H1 (cell line): ENCODE data around the gene OPCML. TPM values are rescaled to one million over a fixed set of nuclear protein-coding genes. Genes with fewer than 3 reads are reported as not detected.

Experiments used
- CTCF ChIA-PET: fragments of 300-600 bp; sonication (Branson Sonifier 250); formaldehyde crosslinking; loops from one replicate; lab custom pipeline; 2021; ENCODE audit not compliant: partially characterized antibody; lab: Charles Lee
- POLR2A ChIA-PET: fragments of 300-600 bp; sonication (Branson Sonifier 250); formaldehyde crosslinking; loops from one replicate; lab custom pipeline; 2021; ENCODE audit warnings: inconsistent platforms; ENCODE audit not compliant: partially characterized antibody; lab: Charles Lee
- DNase-seq, 2 experiments: peaks; one replicate each; pipeline versions ENCODE4 v3.0.0 to v3.0.0-alpha.2; 2010 to 2022; ENCODE audit warnings: low spot score in 2 of 2, low read depth in 1 of 2, mixed read lengths in 1 of 2
- FAIRE-seq: peaks from 2 replicates; lab custom pipeline; 2011; peaks lifted over from hg19 to GRCh38; lab: Jason Lieb, UNC
- H2AFZ ChIP-seq: 2 replicates; pipeline ENCODE4 v1.8.1; 2012; ENCODE audit warnings: low read length, inconsistent platforms
- H2AK5ac ChIP-seq: 2 replicates; pipeline ENCODE4 v1.6.1; 2013; ENCODE audit warnings: low read depth, low read length
- H2BK120ac ChIP-seq: replicated peaks from 2 replicates; pipeline ENCODE3; 2013; ENCODE audit warnings: low read depth, low read length, inconsistent platforms
- H2BK12ac ChIP-seq: 2 replicates; pipeline ENCODE4 v1.6.1; 2013; ENCODE audit warnings: low read depth, low read length
- H2BK15ac ChIP-seq: 2 replicates; pipeline ENCODE4 v1.6.1; 2013; ENCODE audit warnings: low read length
- H2BK20ac ChIP-seq: 2 replicates; pipeline ENCODE4 v1.6.1; 2013; ENCODE audit warnings: low read length
- H2BK5ac ChIP-seq: 2 replicates; pipeline ENCODE4 v1.6.1; 2013; ENCODE audit warnings: low read depth, low read length
- H3K14ac ChIP-seq: 2 replicates; pipeline ENCODE4 v1.6.1; 2013; ENCODE audit warnings: inconsistent platforms; ENCODE audit not compliant: insufficient read length
- H3K18ac ChIP-seq: 2 replicates; pipeline ENCODE4 v1.6.1; 2013; ENCODE audit warnings: low read length; ENCODE audit errors: extremely low read depth
- H3K23ac ChIP-seq: 2 replicates; pipeline ENCODE4 v1.6.1; 2013; ENCODE audit warnings: inconsistent platforms; ENCODE audit not compliant: insufficient read length
- H3K23me2 ChIP-seq: 2 replicates; pipeline ENCODE4 v1.6.1; 2013; ENCODE audit warnings: low read depth, low read length
- H3K27ac ChIP-seq: 2 replicates; pipeline ENCODE4 v1.6.1; 2011; ENCODE audit warnings: low read depth, low read length, inconsistent platforms
- H3K27me3 ChIP-seq, 4 experiments: replicated peaks in 1 of 4; 1 replicate in 1 of 4; 2 replicates in 3 of 4; pipeline versions ENCODE4 v1.6.1 to v1.8.1; 2011 to 2013; ENCODE audit warnings: low read length in 3 of 4, mild to moderate bottlenecking in 3 of 4, inconsistent platforms in 2 of 4, mixed read lengths in 2 of 4, moderate library complexity in 1 of 4; ENCODE audit not compliant: control insufficient read depth in 3 of 4, insufficient read depth in 3 of 4; ENCODE audit errors: extremely low read depth in 1 of 4
- H3K36me3 ChIP-seq, 4 experiments: 2 replicates each; pipeline versions ENCODE4 v1.6.1 to v1.8.1; 2011 to 2013; ENCODE audit warnings: mild to moderate bottlenecking in 4 of 4, low read length in 3 of 4, moderate library complexity in 2 of 4, control low read depth in 1 of 4, inconsistent platforms in 1 of 4; ENCODE audit not compliant: insufficient read depth in 4 of 4, control insufficient read depth in 2 of 4
- H3K4ac ChIP-seq: replicated peaks from 2 replicates; pipeline ENCODE3; 2013; ENCODE audit warnings: low read length, low read depth, mixed read lengths, inconsistent platforms; ENCODE audit not compliant: insufficient read length
- H3K4me1 ChIP-seq, 4 experiments: replicated peaks in 1 of 4; 1 replicate in 1 of 4; 2 replicates in 3 of 4; pipeline versions ENCODE4 v1.6.1 to v1.8.1; 2011 to 2013; ENCODE audit warnings: low read length in 3 of 4, inconsistent platforms in 2 of 4, mixed read lengths in 1 of 4; ENCODE audit not compliant: insufficient read depth in 4 of 4, control insufficient read depth in 3 of 4
- H3K4me2 ChIP-seq, 2 experiments: 2 replicates each; pipeline versions ENCODE4 v1.6.1 to v1.8.1; 2011 to 2013; ENCODE audit warnings: low read depth in 2 of 2, low read length in 2 of 2, control low read depth in 1 of 2, inconsistent platforms in 1 of 2, mild to moderate bottlenecking in 1 of 2; ENCODE audit not compliant: insufficient read depth in 1 of 2
- H3K4me3 ChIP-seq, 4 experiments: fragments of 200-600, 300-600 bp in 1 of 4; sonication (generic), shearing (Covaris generic), sonication (Bioruptor Twin) in 1 of 4; 2 replicates each; pipeline versions ENCODE4 v1.5.1 to v1.8.1; 2011 to 2016; ENCODE audit warnings: low read length in 4 of 4, low read depth in 3 of 4, control low read depth in 2 of 4, inconsistent platforms in 2 of 4, mild to moderate bottlenecking in 2 of 4, mixed read lengths in 1 of 4, moderate library complexity in 1 of 4; ENCODE audit not compliant: insufficient read depth in 2 of 4; ENCODE audit errors: extremely low read depth in 1 of 4
- H3K56ac ChIP-seq: replicated peaks from 2 replicates; pipeline ENCODE3; 2013; ENCODE audit warnings: low read depth, mild to moderate bottlenecking, mixed read lengths, low read length, inconsistent platforms; ENCODE audit not compliant: insufficient read length
- H3K79me1 ChIP-seq: 2 replicates; pipeline ENCODE4 v1.6.1; 2013; ENCODE audit warnings: low read depth, low read length, control low read depth
- H3K79me2 ChIP-seq, 2 experiments: 2 replicates each; pipeline versions ENCODE4 v1.6.1 to v1.8.1; 2012 to 2013; ENCODE audit warnings: low read length in 2 of 2, mild to moderate bottlenecking in 2 of 2, inconsistent platforms in 1 of 2; ENCODE audit not compliant: insufficient read depth in 2 of 2, control insufficient read depth in 1 of 2
- H3K9ac ChIP-seq, 4 experiments: replicated peaks in 1 of 4; 1 replicate in 1 of 4; 2 replicates in 3 of 4; pipeline versions ENCODE4 v1.6.1 to v1.8.1; 2011 to 2013; ENCODE audit warnings: low read depth in 3 of 4, low read length in 3 of 4, control low read depth in 2 of 4, mild to moderate bottlenecking in 2 of 4, moderate library complexity in 2 of 4, inconsistent platforms in 1 of 4; ENCODE audit errors: extremely low read depth in 1 of 4
- H3K9me3 ChIP-seq, 2 experiments: 2 replicates each; pipeline versions ENCODE4 v1.6.1 to v1.8.1; 2012 to 2013; ENCODE audit warnings: mild to moderate bottlenecking in 2 of 2, moderate library complexity in 2 of 2, control low read depth in 1 of 2, inconsistent platforms in 1 of 2, low read depth in 1 of 2, low read length in 1 of 2, mixed read lengths in 1 of 2; ENCODE audit not compliant: insufficient read depth in 2 of 2
- H4K20me1 ChIP-seq, 2 experiments: replicated peaks in 1 of 2; 2 replicates each; pipeline versions ENCODE3 to v1.8.1; 2011 to 2013; ENCODE audit warnings: inconsistent platforms in 2 of 2, low read length in 2 of 2, mild to moderate bottlenecking in 1 of 2; ENCODE audit not compliant: insufficient read depth in 2 of 2, control insufficient read depth in 1 of 2
- H4K5ac ChIP-seq: 2 replicates; pipeline ENCODE4 v1.6.1; 2013; ENCODE audit warnings: low read length, low read depth, mixed read lengths, inconsistent platforms; ENCODE audit not compliant: insufficient read length
- H4K8ac ChIP-seq: 2 replicates; pipeline ENCODE4 v1.8.0; 2013; ENCODE audit warnings: mild to moderate bottlenecking, moderate library complexity, low read length, inconsistent platforms; ENCODE audit not compliant: insufficient read depth; ENCODE audit errors: extremely low read depth
- H4K91ac ChIP-seq: replicated peaks from 2 replicates; pipeline ENCODE3; 2013; ENCODE audit warnings: low read length, mixed read lengths, inconsistent platforms; ENCODE audit not compliant: insufficient read length
- BACH1 ChIP-seq: IDR thresholded peaks from 2 replicates; pipeline ENCODE4 v1.6.1; 2012; ENCODE audit warnings: low read length, improper control_type of control experiment
- CREB1 ChIP-seq: IDR thresholded peaks from 2 replicates; pipeline ENCODE4 v1.6.1; 2012; ENCODE audit warnings: inconsistent platforms
- GTF2F1 ChIP-seq: IDR thresholded peaks from 2 replicates; pipeline ENCODE4 v1.6.1; 2012; ENCODE audit warnings: low read depth, low read length, improper control_type of control experiment, borderline replicate concordance
- JUN ChIP-seq: IDR thresholded peaks from 2 replicates; pipeline ENCODE4 v1.6.1; 2011; ENCODE audit warnings: low read depth, mild to moderate bottlenecking, improper control_type of control experiment, low read length
- JUND ChIP-seq: IDR thresholded peaks from 2 replicates; pipeline ENCODE4 v1.6.1; 2011; ENCODE audit warnings: mild to moderate bottlenecking, improper control_type of control experiment, low read length
- POLR2AphosphoS5 ChIP-seq: IDR thresholded peaks from 2 replicates; pipeline ENCODE4 v1.6.1; 2011; ENCODE audit warnings: low read depth, low read length
- POU5F1 ChIP-seq: IDR thresholded peaks from 2 replicates; pipeline ENCODE4 v1.6.1; 2011; ENCODE audit warnings: low read depth, mild to moderate bottlenecking, low read length, moderate library complexity
- SP1 ChIP-seq: IDR thresholded peaks from 2 replicates; pipeline ENCODE4 v1.6.1; 2011; ENCODE audit warnings: low read depth, low read length
- SRF ChIP-seq: IDR thresholded peaks from 2 replicates; pipeline ENCODE4 v1.6.1; 2011; ENCODE audit warnings: mild to moderate bottlenecking, low read depth, low read length, moderate library complexity
- SUZ12 ChIP-seq: fragments of 200-600 bp; sonication (generic); IDR thresholded peaks from 2 replicates; pipeline ENCODE4 v1.6.1; 2012; ENCODE audit warnings: mild to moderate bottlenecking, inconsistent platforms, low read length, moderate library complexity, mixed read lengths
- TAF7 ChIP-seq: optimal IDR thresholded peaks from 2 replicates; pipeline ENCODE3; 2011; ENCODE audit warnings: low read depth, mild to moderate bottlenecking, inconsistent platforms, low read length, moderate library complexity, borderline replicate concordance
- TBP ChIP-seq: IDR thresholded peaks from 2 replicates; pipeline ENCODE4 v1.6.1; 2011; ENCODE audit warnings: low read depth, low read length, improper control_type of control experiment
- TCF12 ChIP-seq: IDR thresholded peaks from 2 replicates; pipeline ENCODE4 v1.6.1; 2011; ENCODE audit warnings: low read depth, mild to moderate bottlenecking, low read length
- TEAD4 ChIP-seq: IDR thresholded peaks from 2 replicates; pipeline ENCODE4 v1.6.1; 2012; ENCODE audit warnings: low read depth, low read length, inconsistent platforms, mixed read lengths
- ZNF274 ChIP-seq: IDR thresholded peaks from 2 replicates; pipeline ENCODE4 v1.7.0; 2012; ENCODE audit warnings: low read length, borderline replicate concordance; ENCODE audit errors: extremely low read depth
- WGBS, 2 experiments: shearing (Covaris generic) in 1 of 2; methylation state at CpG; one replicate each; pipeline versions ENCODE4 v1.1.6 to v1.1.7; 2013 to 2015; ENCODE audit warnings: low lambda C conversion rate in 2 of 2, mixed read lengths in 2 of 2, inconsistent platforms in 1 of 2, low coverage in 1 of 2, missing lambda C conversion rate in 1 of 2; ENCODE audit not compliant: insufficient replicate concordance in 2 of 2, insufficient coverage in 1 of 2, insufficient read length in 1 of 2; ENCODE audit errors: extremely low coverage in 1 of 2, missing lambda C conversion rate in 1 of 2; 5-methylcytosine and 5-hydroxymethylcytosine counted together
- polyA plus RNA-seq, 7 experiments: library from polyadenylated mRNA; depleted of rRNA in 3 of 7; stranded (reverse) in 5 of 7; unstranded in 2 of 7; fragments of >200 nt in 5 of 7; fragments of 200-250 nt in 2 of 7; gene quantifications; 1 replicate in 5 of 7; 2 replicates in 1 of 7; 4 replicates in 1 of 7; pipeline versions ENCODE4 v1.2.1 to v1.2.3, GENCODE V29; 2011 to 2013; ENCODE audit warnings: missing spikeins in 2 of 7, mixed read lengths in 2 of 7
- total RNA-seq: library from RNA; stranded (reverse); fragmentation: NEBNext Ultra II Directional; extraction: Animal tissue kit (Norgen Biotek cat#: 25700); gene quantifications from 2 replicates; pipeline ENCODE4 v1.2.1, GENCODE V29; 2021

The OPCML gene
- total and polyA plus RNA-seq, 2 of the 8 experiments (the other 6 are each of a cell fraction or from before 2014, with no cell fraction given): 2.3 to 3.1 TPM

DNA sequence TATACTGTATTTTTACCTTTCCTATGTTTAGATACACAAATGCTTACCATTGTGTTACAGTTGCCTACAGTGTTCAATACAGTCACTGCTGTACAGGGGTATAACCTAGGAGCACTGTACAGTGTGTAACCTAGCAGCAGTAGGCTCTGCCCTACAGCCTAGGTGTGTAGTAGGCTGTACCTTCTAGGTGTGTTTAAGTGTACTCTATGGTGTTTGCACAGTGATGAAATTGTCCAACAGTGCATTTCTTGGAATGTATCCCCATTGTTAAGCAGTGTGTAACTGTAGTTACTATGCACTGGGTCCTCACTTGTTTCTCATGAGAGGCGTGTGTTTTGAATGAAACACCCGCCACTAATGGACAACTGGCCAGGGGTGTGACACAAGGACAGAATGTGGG, 269.0 kb downstream of the OPCML start:
- WGBS, 2 experiments: 100% methylated on average over 2 of the region's 2 CpGs; no CpG with 5 or more reads in 1 of the 2 experiments

More for the DNA sequence above, 269.0 kb downstream of the OPCML start:
- Histone ChIP-seq H2BK15ac (no peak overlapping the region), H4K5ac (no peak overlapping the region), H3K4me1 (no peaks in the 10 kb centered on the region), H2BK120ac (no peak overlapping the region), H3K27me3 (peaks cover 0 to 1% (median 0%) of the 10 kb centered on the region in 4 experiments; a peak in 1 of 7 replicates), H3K4me3 (no peak overlapping the region), H3K56ac (no peak overlapping the region), H3K79me1 (no peaks in the 10 kb centered on the region), H3K27ac (no peak overlapping the region), H3K14ac (no peak overlapping the region), H2BK12ac (no peak overlapping the region), H4K20me1 (no peaks in the 10 kb centered on the region), H2AFZ (no peak overlapping the region), H2BK20ac (no peak overlapping the region), H3K18ac (no peak overlapping the region), H4K8ac (no peak overlapping the region), H3K79me2 (no peaks in the 10 kb centered on the region), H3K23ac (no peak overlapping the region), H3K23me2 (no peaks in the 10 kb centered on the region), H3K9ac (no peak overlapping the region), H2BK5ac (no peak overlapping the region), H2AK5ac (no peak overlapping the region), H3K36me3 (no peaks in the 10 kb centered on the region), H3K9me3 (no peaks in the 10 kb centered on the region), H4K91ac (no peak overlapping the region), H3K4me2 (no peak overlapping the region), H3K4ac (no peak overlapping the region)
- CTCF ChIA-PET: interaction anchor here (0.6 kb wide), 1 partner anchor 515 kb away, joined by 4 read pairs; no protein-coding TSS in a partner anchor
- DNase-seq (no peak), FAIRE-seq (no peak)
- POLR2A ChIA-PET: no interaction called here
- no peak for TF ChIP-seq TBP
- no peak for TF ChIP-seq TCF12
- TF ChIP-seq ZNF274: no peak
- no peak for TF ChIP-seq JUN
- no peak for TF ChIP-seq TEAD4
- no peak for TF ChIP-seq JUND
- no peak for TF ChIP-seq TAF7
- TF ChIP-seq POLR2AphosphoS5: no peak
- TF ChIP-seq CREB1: no peak
- no peak for TF ChIP-seq BACH1
- TF ChIP-seq SUZ12: no peak
- TF ChIP-seq SRF: no peak
- no peak for TF ChIP-seq SP1
- no peak for TF ChIP-seq POU5F1
- no peak for TF ChIP-seq GTF2F1
